Vagina (tissue), 2 donors: Measurements from ENCODE around the gene PRMT7. TPM values are rescaled to one million over a fixed set of nuclear protein-coding genes. Genes with fewer than 3 reads are reported as not detected.

Source experiments
- DNase-seq, 2 donors: peaks; one replicate each; pipeline ENCODE4 v3.0.0-alpha.2; 2017; ENCODE audit errors: extremely low spot score in 2 of 2
- H3K27ac ChIP-seq: fragments of 200-600 bp; sonication (generic); one replicate; pipeline ENCODE4 v1.5.1; 2019
- H3K27me3 ChIP-seq: fragments of 200-600 bp; sonication (generic); one replicate; pipeline ENCODE4 v1.5.1; 2019
- H3K36me3 ChIP-seq, 2 donors: fragments of 200-600 bp; sonication (generic); one replicate each; pipeline ENCODE4 v1.5.1; 2017 to 2019
- H3K4me1 ChIP-seq: fragments of 200-600 bp; sonication (generic); one replicate; pipeline ENCODE4 v1.5.1; 2019
- H3K4me3 ChIP-seq, 2 donors: fragments of 200-600 bp; sonication (generic); 1 replicate in 1 of 2; 2 replicates in 1 of 2; pipeline ENCODE4 v1.5.1; 2016 to 2019
- H3K9me3 ChIP-seq: fragments of 200-600 bp; sonication (generic); one replicate; pipeline ENCODE4 v1.5.1; 2019
- CTCF ChIP-seq, 3 experiments: fragments of 450-650 bp in 2 of 3; fragments of 200-600 bp in 1 of 3; sonication (generic) in 1 of 3; IDR thresholded peaks; one replicate each; pipeline ENCODE4 v1.5.1; 2017 to 2019; ENCODE audit warnings: antibody characterized with exemption in 3 of 3, mild to moderate bottlenecking in 2 of 3, moderate library complexity in 2 of 3
- POLR2A ChIP-seq, 2 donors: fragments of 450-650 bp; IDR thresholded peaks; one replicate each; pipeline ENCODE4 v1.6.1; 2017; ENCODE audit warnings: antibody characterized with exemption in 2 of 2, mild to moderate bottlenecking in 2 of 2, moderate library complexity in 2 of 2
- POLR2AphosphoS5 ChIP-seq, 2 donors: sonication (generic); formaldehyde crosslinking; IDR thresholded peaks; one replicate each; pipeline ENCODE4 v1.9.0; 2017; ENCODE audit warnings: antibody characterized with exemption in 2 of 2, mild to moderate bottlenecking in 2 of 2, low read depth in 1 of 2; ENCODE audit not compliant: insufficient read depth in 1 of 2
- intact Hi-C: fragments of 100-400 bp; cut with DNase I; formaldehyde crosslinking; loops from one replicate; pipeline ENCODE4 v1.15.1; 2023
- total RNA-seq: library from RNA; depleted of rRNA; stranded (reverse); fragments of >200 nt; gene quantifications from one replicate; pipeline ENCODE4 v1.2.3, GENCODE V29; 2016

PRMT7 gene
- total RNA-seq, 1 donor from 2014 or later, result 47.9 TPM

DNA sequence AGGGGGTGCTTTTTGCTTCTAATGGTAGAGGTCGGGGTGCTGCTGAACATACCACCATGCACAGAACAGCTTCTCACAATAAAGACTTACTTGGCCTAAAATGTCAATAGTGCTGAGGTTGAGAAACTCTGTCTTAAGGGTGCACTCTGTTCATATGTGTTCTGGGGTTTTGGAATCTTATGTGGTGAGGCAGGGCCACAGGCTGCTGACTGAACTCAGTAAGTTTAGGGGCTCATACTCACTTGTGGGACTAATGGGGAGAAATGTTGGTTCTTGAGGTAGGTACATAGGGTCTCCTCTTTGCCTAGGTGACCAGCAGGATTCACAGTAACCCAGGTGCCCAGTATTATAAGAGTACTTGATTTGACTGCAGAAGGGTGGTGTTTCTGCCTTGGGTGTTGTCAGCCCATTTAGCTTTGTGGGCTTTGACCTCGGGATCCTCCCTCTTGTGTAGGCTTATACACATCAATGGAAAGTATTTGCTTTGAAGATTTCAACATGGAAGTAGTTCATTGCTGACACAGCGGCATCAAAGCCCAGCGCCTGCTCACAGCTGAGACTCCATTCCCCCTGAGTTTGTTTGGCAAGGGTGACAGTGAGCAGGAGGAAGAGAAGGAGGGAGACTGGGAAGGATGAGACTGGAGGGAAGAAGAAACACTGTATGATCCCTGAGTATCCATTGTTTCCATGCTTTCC, 29.3 kb upstream of the PRMT7 start:
- peaks cover 41% of the 10 kb centered on the region for H3K4me1 ChIP-seq
- DNase-seq, result no peak
- no peaks in the 10 kb centered on the region for H3K27me3 ChIP-seq
- intact Hi-C loops, result no loop called here
- H3K27ac ChIP-seq, result no peak overlapping the region
- no peak for TF ChIP-seq POLR2A (IDR thresholded peaks at IDR 0.05)
- no peak for TF ChIP-seq CTCF (IDR thresholded peaks at IDR 0.05)
- no peak for TF ChIP-seq POLR2AphosphoS5 (IDR thresholded peaks at IDR 0.05; ENCODE audit: insufficient read depth in 1 of 2, low read depth in 1 of 2)
- no peaks in the 10 kb centered on the region for H3K36me3 ChIP-seq
- no peak overlapping the region for H3K4me3 ChIP-seq
- H3K9me3 ChIP-seq, result no peaks in the 10 kb centered on the region

DNA sequence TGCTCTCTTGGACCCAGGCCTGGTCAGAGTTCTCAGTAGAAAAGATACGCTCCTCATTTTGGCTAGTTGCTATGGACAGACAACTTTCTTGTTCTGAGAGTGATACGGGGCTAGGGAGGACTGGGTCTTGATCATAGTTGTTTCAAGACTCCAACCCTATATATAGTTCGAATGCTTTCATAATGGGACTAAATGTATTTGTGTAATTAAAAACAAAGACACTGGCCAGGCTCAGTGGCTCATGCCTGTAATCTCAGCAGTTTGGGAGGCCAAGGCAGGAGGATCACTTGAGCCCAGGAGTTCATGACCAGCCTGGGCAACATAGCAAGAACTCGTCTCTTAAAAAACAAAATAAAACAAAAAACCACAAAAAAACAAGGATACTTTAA, 28.8 kb upstream of the PRMT7 start:
- Histone ChIP-seq H3K9me3 (no peaks in the 10 kb centered on the region), H3K4me1 (peaks cover 46% of the 10 kb centered on the region), H3K36me3 (no peaks in the 10 kb centered on the region), H3K4me3 (no peak overlapping the region), H3K27me3 (no peaks in the 10 kb centered on the region), H3K27ac (peak overlapping the region; percentile 66)
- intact Hi-C loops, result no loop called here
- DNase-seq, result no peak
- TF ChIP-seq CTCF (IDR thresholded peaks at IDR 0.05), result no peak
- no peak for TF ChIP-seq POLR2AphosphoS5 (IDR thresholded peaks at IDR 0.05; ENCODE audit: insufficient read depth in 1 of 2, low read depth in 1 of 2)
- TF ChIP-seq POLR2A (IDR thresholded peaks at IDR 0.05), result no peak

DNA sequence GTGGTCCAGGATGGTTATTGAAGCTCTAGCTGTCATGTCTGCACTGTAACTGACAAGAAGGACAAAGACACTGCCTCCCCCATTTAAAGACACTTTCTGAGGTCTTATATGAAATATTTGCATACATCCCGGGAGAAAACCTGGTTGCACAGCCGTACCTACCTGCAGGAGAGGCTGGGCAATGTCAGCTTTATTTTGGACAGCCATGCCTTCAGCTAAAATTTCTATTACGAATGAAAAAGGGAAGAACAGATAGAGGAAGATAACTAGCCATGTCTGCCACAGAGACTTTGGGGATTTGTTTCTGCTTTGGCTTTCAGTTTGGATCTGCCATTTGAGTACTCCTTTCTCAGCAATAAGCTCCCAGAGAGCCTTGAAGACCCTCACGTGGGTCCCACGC, 27.5 kb upstream of the PRMT7 start:
- no peak for DNase-seq
- Histone ChIP-seq H3K4me3 (no peak overlapping the region), H3K27ac (peak overlapping the region; percentile 66), H3K27me3 (no peaks in the 10 kb centered on the region), H3K4me1 (peaks cover 58% of the 10 kb centered on the region), H3K36me3 (no peaks in the 10 kb centered on the region), H3K9me3 (no peaks in the 10 kb centered on the region)
- TF ChIP-seq CTCF (IDR thresholded peaks at IDR 0.05) (no peak), POLR2A (IDR thresholded peaks at IDR 0.05) (no peak), POLR2AphosphoS5 (IDR thresholded peaks at IDR 0.05; ENCODE audit: insufficient read depth in 1 of 2, low read depth in 1 of 2) (no peak)
- intact Hi-C loops, result no loop called here

DNA sequence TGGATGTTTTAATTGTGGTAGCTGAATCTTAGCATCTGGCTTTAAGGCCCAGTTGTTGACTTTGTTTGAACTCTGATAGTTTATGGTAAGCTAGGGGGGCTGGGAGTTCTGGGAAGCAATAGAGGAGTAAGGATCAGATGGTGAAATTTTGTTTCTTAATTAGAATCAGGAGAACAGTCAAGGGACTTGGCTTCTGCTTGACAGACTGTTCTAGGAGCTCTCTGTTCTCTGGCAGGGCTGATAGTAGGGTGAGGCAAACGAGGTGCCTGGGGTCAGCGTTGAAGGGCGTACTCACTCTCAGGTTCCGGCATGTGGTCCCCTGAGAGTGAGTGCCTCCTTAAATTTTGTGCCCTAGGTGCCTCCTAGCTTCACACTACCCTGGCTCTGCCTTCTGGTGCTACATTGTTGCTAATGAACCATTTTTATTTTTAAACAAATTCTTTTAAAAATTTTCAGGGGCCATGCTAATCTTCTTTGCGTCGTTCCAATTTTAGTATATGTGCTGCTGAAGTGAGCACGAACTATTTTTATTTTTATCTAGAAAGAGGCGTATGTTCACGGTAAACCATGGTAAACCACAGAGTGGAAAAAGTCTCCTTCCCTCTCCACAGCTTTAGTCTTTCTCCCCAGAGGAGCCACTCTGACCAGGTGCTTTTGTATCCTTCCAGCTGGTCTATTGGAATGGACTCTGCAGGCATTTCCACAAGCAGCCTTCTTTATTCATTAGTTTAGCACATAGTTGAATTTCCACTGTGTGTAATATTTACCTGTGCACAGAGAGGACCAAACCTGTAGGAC, 26.8 kb upstream of the PRMT7 start:
- peak; percentile 16 to 36 for TF ChIP-seq POLR2AphosphoS5 (IDR thresholded peaks at IDR 0.05; ENCODE audit: insufficient read depth in 1 of 2, low read depth in 1 of 2)
- TF ChIP-seq POLR2A (IDR thresholded peaks at IDR 0.05), result no peak
- TF ChIP-seq CTCF (IDR thresholded peaks at IDR 0.05), result no peak
- Histone ChIP-seq H3K36me3 (no peaks in the 10 kb centered on the region), H3K4me1 (peaks cover 65% of the 10 kb centered on the region), H3K9me3 (no peaks in the 10 kb centered on the region), H3K4me3 (no peak overlapping the region), H3K27me3 (no peaks in the 10 kb centered on the region), H3K27ac (peak overlapping the region; percentile 66)
- intact Hi-C loops, result no loop called here
- no peak for DNase-seq

GRCh38 chr16:68284847-68285246, 26.0 kb upstream of the PRMT7 start:
- H3K4me3 ChIP-seq, result no peak overlapping the region
- H3K4me1 ChIP-seq, result peaks cover 73% of the 10 kb centered on the region
- H3K27ac ChIP-seq, result peak overlapping the region; percentile 66
- TF ChIP-seq POLR2A (IDR thresholded peaks at IDR 0.05) (no peak), POLR2AphosphoS5 (IDR thresholded peaks at IDR 0.05; ENCODE audit: insufficient read depth in 1 of 2, low read depth in 1 of 2) (no peak), CTCF (IDR thresholded peaks at IDR 0.05) (no peak)
- H3K36me3 ChIP-seq, result no peaks in the 10 kb centered on the region
- H3K27me3 ChIP-seq, result no peaks in the 10 kb centered on the region
- no peaks in the 10 kb centered on the region for H3K9me3 ChIP-seq
- DNase-seq, result no peak
- intact Hi-C loops, result no loop called here
